Duodenal mucosa (tissue), 2 donors: ENCODE results near the gene ATG7.
"Not testable (repeated sequence)": the region's sequence is repeated elsewhere in the genome, so short reads cannot be mapped to it uniquely, and the experiment has no call there.

ENCODE experiments used
- H3K27ac ChIP-seq: one replicate; pipeline ENCODE4 v1.7.0; 2013; ENCODE audit warnings: low read depth, low read length
- H3K27me3 ChIP-seq, 2 donors: one replicate each; pipeline ENCODE4 v1.7.0; 2013; ENCODE audit warnings: low read length in 2 of 2, control low read depth in 1 of 2; ENCODE audit not compliant: insufficient read depth in 2 of 2, control insufficient read depth in 1 of 2
- H3K36me3 ChIP-seq, 2 donors: one replicate each; pipeline ENCODE4 v1.7.0; 2013; ENCODE audit warnings: low read length in 2 of 2, control low read depth in 1 of 2; ENCODE audit not compliant: insufficient read depth in 2 of 2, control insufficient read depth in 1 of 2
- H3K4me1 ChIP-seq, 2 donors: one replicate each; pipeline ENCODE4 v1.7.0; 2013; ENCODE audit warnings: low read length in 2 of 2, control low read depth in 1 of 2; ENCODE audit not compliant: insufficient read depth in 2 of 2, control insufficient read depth in 1 of 2
- H3K4me3 ChIP-seq, 2 donors: one replicate each; pipeline ENCODE4 v1.7.0; 2013; ENCODE audit warnings: low read length in 2 of 2, low read depth in 1 of 2
- H3K9ac ChIP-seq, 2 donors: one replicate each; pipeline ENCODE4 v1.7.0; 2013; ENCODE audit warnings: low read length in 2 of 2, low read depth in 1 of 2
- H3K9me3 ChIP-seq, 2 donors: one replicate each; pipeline ENCODE4 v1.7.0; 2013; ENCODE audit warnings: low read length in 2 of 2, control low read depth in 1 of 2; ENCODE audit not compliant: control insufficient read depth in 1 of 2

Gene ATG7

DNA sequence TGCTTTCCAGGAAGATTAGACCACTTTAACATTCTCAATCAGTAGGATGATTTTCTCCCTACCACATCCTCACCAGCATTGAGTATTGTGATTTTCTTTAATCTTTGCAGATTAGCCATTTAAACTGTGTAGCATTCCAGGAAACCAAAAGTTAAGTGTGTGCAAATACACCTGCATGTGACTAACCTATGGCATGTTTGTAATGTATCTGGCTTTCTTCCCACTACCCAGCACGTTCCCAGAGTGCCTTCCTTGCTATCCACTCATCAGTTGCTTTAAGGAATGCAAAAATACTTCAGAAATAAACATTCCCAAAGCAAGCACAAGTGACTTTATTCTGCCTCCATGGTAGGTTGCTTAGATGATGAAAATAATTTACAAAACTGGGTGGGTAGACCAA lies 74.2 kb downstream of the ATG7 start:
- Histone ChIP-seq H3K36me3 (peaks cover 11 to 34% of the 10 kb centered on the region in 2 donors), H3K9me3 (no peaks in the 10 kb centered on the region), H3K27ac (no peak overlapping the region), H3K9ac (no peak overlapping the region), H3K4me3 (no peak overlapping the region), H3K27me3 (no peaks in the 10 kb centered on the region), H3K4me1 (no peaks in the 10 kb centered on the region)

DNA sequence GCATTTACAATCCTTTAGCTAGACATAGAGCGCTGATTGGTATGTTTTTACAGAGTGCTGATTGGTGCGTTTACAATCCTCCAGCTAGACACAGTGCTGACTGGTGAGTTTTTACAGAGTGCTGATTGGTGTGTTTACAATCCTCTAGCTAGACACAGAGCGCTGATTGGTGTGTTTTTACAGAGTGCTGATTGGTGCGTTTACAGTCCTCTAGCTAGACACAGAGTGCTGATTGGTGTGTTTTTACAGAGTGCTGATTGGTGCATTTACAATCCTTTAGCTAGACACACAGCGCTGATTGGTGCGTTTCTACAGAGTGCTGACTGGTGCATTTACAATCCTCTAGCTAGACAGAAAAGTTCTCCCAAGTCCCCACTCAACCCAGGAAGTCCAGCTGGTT lies 76.7 kb downstream of the ATG7 start:
- H3K27ac ChIP-seq, H3K9me3 ChIP-seq, H3K4me1 ChIP-seq, H3K9ac ChIP-seq, H3K27me3 ChIP-seq, H3K4me3 ChIP-seq: not testable (repeated sequence)
- peaks cover 14 to 40% of the 10 kb centered on the region in 2 donors for H3K36me3 ChIP-seq

DNA sequence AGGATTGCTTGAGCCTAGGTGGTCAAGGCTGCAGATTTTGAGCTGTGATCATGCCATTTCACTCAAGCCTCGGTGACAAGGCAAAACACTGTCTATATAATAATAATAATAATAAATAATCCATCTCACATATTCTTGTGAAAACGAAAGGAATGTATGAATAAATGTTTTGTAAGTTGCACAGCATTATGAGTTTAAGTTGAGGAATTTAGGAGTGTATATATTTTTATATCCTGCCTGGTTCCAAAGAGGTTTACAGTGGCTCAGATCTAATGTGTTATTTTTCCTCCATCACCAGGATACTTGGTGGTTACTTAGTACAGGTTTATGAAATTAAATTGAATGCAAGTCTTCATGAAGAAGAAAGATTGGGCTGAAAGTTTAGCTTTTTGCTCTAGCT lies 77.2 kb downstream of the ATG7 start:
- H3K9ac ChIP-seq = no peak overlapping the region
- no peaks in the 10 kb centered on the region for H3K4me1 ChIP-seq
- H3K36me3 ChIP-seq = peaks cover 13 to 42% of the 10 kb centered on the region in 2 donors
- H3K27me3 ChIP-seq = no peaks in the 10 kb centered on the region
- no peak overlapping the region for H3K4me3 ChIP-seq
- no peaks in the 10 kb centered on the region for H3K9me3 ChIP-seq
- no peak overlapping the region for H3K27ac ChIP-seq

DNA sequence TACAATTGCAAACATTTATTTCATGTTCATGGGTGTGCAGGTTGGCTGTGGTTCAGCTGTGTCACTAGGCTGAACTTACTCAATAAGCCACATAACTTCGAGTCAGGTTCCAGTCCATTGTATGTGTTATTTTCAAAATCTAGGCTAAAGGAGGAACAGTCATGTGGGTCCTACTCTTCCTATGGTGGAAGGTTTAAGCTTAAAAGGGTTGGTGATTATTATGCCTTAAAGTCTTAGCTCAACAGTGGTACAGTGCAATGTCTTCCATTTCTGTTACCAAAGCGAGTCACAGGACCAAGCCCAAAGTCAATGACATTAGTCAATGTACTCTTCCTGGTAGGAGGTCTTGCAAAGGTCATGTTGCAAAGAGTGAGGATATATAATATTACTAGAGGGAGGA lies 78.2 kb downstream of the ATG7 start:
- H3K27ac ChIP-seq = no peak overlapping the region
- H3K36me3 ChIP-seq = peaks cover 12 to 42% of the 10 kb centered on the region in 2 donors
- no peaks in the 10 kb centered on the region for H3K4me1 ChIP-seq

DNA sequence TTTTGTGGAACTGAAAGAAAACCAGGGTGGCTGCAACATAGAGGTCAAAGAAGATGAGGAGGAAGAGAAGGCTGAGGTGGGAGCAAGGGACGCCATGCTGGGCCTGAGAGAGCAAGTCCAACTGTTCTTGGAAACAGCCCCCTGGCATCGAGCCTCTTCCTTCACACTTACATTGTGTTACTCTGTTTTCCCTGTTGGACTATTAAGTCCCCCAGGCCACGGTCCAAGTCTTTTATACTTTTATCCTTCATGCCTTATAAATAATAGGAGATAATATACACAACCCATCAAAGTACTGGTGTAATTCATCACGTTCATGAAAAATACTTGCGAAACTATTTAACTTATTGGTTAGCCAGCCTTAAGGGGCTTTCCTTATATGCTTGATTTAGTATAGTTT lies 79.3 kb downstream of the ATG7 start:
- no peak overlapping the region for H3K9ac ChIP-seq
- H3K27me3 ChIP-seq = no peaks in the 10 kb centered on the region
- H3K4me1 ChIP-seq = no peaks in the 10 kb centered on the region
- H3K4me3 ChIP-seq = no peak overlapping the region
- no peaks in the 10 kb centered on the region for H3K9me3 ChIP-seq
- H3K36me3 ChIP-seq = peaks cover 12 to 36% of the 10 kb centered on the region in 2 donors
- no peak overlapping the region for H3K27ac ChIP-seq

More for the DNA sequence above, 78.2 kb downstream of the ATG7 start:
- no peaks in the 10 kb centered on the region for H3K9me3 ChIP-seq
- no peak overlapping the region for H3K9ac ChIP-seq
- H3K4me3 ChIP-seq = no peak overlapping the region
- H3K27me3 ChIP-seq = no peaks in the 10 kb centered on the region

DNA sequence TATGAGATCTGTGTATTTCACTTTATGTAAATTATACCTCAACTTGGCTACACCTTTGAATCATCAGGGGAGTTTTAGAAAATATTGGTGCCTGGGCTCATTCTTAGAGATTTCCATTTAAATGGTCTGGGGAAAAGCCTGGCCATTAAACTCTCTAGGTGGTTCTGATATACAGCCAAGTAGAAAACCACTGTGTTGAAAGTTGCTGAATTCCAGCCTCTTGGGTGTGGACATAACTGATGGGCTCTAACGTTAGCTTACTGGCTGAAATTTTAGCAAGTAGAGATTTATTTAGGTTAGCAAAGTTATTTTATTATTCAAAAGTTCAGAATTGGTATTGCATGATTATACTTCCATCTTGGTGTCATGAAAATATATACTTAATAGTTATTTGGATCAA lies 84.1 kb downstream of the ATG7 start:
- Histone ChIP-seq H3K27me3 (no peaks in the 10 kb centered on the region), H3K4me1 (no peaks in the 10 kb centered on the region), H3K36me3 (peaks cover 12 to 34% of the 10 kb centered on the region in 2 donors), H3K9me3 (no peaks in the 10 kb centered on the region), H3K9ac (no peak overlapping the region), H3K27ac (no peak overlapping the region), H3K4me3 (no peak overlapping the region)

DNA sequence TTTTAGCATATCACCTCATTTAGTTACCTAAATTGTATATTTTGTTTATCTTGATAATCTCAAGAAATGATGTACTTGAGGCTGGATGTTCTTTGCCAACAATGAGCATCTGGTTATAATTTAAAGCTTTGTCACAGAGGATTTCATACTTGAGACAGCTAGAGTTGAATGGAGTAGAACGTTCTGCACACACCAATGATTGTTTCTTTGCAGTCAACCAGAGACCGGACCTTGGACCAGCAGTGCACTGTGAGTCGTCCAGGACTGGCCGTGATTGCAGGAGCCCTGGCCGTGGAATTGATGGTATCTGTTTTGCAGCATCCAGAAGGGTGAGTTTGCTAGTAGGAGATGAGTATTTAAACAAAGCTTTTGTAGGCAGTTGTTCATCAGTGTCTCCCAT lies 90.4 kb downstream of the ATG7 start:
- Histone ChIP-seq H3K27ac (no peak overlapping the region), H3K9ac (no peak overlapping the region), H3K36me3 (peaks cover 19 to 70% of the 10 kb centered on the region in 2 donors), H3K4me3 (no peak overlapping the region), H3K4me1 (peaks cover 0 to 3% of the 10 kb centered on the region in 2 donors), H3K9me3 (no peaks in the 10 kb centered on the region), H3K27me3 (no peaks in the 10 kb centered on the region)

DNA sequence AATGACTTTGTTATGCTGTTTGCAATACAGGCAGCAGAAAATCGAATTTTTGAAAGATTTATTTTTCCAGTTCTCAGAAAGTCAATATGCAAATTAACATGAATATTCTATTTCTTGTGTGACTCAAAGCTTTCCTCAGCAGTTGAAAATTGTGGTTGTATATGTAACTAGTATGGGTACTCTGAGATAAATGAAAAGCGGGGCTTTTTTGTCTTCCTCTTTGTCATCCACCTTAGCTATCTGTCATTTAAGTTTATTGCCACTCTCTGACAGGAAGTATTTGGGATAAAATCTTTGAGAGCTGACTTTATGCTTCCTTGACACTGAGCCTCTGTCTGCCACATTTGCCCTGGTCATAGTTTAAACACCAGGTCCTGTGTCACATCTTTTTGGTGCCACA lies 91.5 kb downstream of the ATG7 start:
- Histone ChIP-seq H3K36me3 (peaks cover 13 to 63% of the 10 kb centered on the region in 2 donors), H3K9ac (no peak overlapping the region), H3K9me3 (no peaks in the 10 kb centered on the region), H3K4me1 (peaks cover 0 to 3% of the 10 kb centered on the region in 2 donors), H3K4me3 (no peak overlapping the region), H3K27me3 (no peaks in the 10 kb centered on the region), H3K27ac (no peak overlapping the region)

DNA sequence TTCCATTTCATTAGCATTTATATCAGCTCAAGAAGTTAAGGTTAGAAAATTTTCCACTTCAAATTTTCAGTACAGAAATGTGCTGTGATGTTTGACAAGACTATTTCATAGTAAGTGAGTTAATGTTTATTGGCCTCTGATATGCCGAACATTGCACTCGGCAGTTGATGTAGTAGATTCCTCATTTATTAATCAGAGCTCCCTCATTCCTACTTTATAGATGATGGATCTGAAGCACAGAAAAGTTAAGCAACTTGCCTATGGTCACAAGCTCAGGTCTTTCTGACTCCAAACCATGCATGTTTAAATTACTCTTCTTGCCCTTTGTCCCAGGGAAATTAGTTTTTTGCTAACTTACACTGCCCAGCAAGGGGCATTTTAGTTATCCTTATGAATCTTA lies 92.0 kb downstream of the ATG7 start:
- peaks cover 13 to 59% of the 10 kb centered on the region in 2 donors for H3K36me3 ChIP-seq
- H3K4me1 ChIP-seq = peaks cover 0 to 3% of the 10 kb centered on the region in 2 donors
- H3K27ac ChIP-seq = no peak overlapping the region

DNA sequence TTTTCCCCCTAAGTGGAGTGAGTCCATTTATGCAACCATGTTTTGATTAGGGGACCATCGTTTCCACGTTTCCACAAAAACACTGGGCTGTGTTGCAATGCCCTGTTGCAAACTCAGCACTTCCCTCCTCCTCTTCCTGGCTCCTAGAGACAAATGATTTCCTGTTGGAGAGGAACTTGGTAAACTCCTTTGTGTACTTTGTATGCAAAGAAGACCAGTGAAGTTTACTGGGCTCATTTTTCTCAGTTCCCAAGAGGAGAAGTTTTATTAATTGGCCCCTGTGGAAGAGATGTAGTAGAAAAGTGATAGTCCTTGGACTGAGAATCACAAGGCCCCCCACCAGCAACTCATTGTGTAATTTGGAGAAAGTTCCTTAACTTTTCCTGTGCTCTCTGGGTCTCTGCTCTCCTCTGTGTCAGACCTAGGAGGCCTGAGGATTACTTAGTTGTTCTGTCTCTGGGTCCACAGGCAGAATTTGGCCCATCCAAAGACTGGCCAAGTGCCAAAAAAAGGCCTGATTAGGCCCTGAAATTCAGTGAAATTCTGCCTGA lies 95.0 kb downstream of the ATG7 start:
- Histone ChIP-seq H3K9ac (no peak overlapping the region), H3K36me3 (peaks cover 17 to 41% of the 10 kb centered on the region in 2 donors), H3K4me1 (peaks cover 0 to 3% of the 10 kb centered on the region in 2 donors), H3K9me3 (no peaks in the 10 kb centered on the region), H3K4me3 (no peak overlapping the region), H3K27me3 (no peaks in the 10 kb centered on the region), H3K27ac (peak overlapping the region; percentile 50)

More for the DNA sequence above, 92.0 kb downstream of the ATG7 start:
- Histone ChIP-seq H3K27me3 (no peaks in the 10 kb centered on the region), H3K9me3 (no peaks in the 10 kb centered on the region), H3K9ac (no peak overlapping the region), H3K4me3 (no peak overlapping the region)

DNA sequence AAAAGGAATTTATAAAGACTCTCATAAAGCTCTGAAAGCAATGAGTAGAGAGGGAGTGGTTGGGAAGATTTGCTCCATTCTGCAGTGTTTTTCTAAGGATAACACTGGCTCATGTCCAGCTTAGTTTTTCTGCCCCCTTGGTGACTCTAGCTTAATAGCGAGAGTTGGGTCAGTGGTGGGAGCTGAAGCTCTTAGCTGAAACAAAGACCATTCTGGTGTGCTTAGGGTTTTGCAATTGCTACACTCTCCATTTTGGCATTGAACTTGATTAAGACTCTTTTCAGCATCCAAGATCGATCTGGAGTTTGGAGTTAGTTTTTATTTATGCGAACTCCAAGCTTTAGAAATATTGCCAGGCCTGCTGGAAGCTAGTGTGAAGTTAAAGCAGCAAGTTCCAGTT lies 98.0 kb downstream of the ATG7 start:
- Histone ChIP-seq H3K4me3 (no peak overlapping the region), H3K27ac (no peak overlapping the region), H3K36me3 (peaks cover 4 to 15% of the 10 kb centered on the region in 2 donors), H3K9me3 (no peaks in the 10 kb centered on the region), H3K9ac (no peak overlapping the region), H3K27me3 (no peaks in the 10 kb centered on the region), H3K4me1 (peaks cover 0 to 3% of the 10 kb centered on the region in 2 donors)
